HG03469 (cell line): ENCODE data around the gene INSRR.

Experiments
- ATAC-seq: cut with Tn5 transposase; IDR thresholded peaks from one replicate; pipeline ENCODE4 v1.9.1; 2021; ENCODE audit warnings: mild to moderate bottlenecking, moderate library complexity, moderate number of reproducible peaks; ENCODE audit not compliant: unreplicated experiment

Gene INSRR

DNA sequence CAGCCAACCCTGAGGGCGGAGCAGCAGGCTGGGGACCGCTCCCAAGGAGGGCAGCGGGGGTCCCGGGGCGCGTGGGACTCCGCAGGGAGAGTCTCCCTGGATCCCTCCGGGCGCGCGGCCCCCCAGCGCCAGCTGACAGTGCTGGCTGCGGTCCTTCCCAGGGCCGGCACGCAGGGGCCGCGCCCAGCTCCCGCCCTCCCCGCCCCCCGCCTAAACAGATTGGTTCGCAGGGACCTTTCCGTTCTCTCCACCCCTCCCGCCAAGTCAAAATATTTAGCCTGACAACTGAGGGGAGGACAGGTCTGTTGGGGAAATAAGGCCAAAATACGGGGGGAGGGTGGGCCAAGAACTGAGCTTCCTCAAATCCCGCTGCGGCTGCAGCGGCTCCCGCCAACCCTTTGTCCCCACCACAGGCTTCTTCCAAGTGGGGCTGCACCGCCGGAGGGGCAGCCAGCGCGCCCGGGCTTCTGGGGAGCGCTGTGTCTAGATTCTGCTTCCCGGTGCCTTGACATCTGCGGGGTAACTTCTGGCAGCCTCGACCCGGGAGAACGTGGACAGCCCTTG, at the start of gene INSRR:
Gene INSRR, minus strand, starts transcription at position 159 of the 564 bp plus-strand sequence. CDS start 496 bp downstream, outside the sequence.
- ATAC-seq = no peak

DNA sequence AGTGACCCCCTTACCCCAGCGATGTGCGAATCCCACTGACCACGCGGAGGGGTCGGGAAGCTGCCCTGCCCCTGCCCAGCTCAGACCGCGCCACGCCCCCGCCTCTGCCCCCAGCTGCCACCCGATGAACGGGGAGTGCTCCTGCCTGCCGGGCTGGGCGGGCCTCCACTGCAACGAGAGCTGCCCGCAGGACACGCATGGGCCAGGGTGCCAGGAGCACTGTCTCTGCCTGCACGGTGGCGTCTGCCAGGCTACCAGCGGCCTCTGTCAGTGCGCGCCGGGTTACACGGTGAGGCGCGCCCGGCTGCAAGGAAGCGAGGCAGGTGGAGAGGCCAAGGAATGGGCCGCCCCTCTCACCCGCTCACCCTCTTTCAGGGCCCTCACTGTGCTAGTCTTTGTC, 49.6 kb upstream of the INSRR start:
- no peak for ATAC-seq

DNA sequence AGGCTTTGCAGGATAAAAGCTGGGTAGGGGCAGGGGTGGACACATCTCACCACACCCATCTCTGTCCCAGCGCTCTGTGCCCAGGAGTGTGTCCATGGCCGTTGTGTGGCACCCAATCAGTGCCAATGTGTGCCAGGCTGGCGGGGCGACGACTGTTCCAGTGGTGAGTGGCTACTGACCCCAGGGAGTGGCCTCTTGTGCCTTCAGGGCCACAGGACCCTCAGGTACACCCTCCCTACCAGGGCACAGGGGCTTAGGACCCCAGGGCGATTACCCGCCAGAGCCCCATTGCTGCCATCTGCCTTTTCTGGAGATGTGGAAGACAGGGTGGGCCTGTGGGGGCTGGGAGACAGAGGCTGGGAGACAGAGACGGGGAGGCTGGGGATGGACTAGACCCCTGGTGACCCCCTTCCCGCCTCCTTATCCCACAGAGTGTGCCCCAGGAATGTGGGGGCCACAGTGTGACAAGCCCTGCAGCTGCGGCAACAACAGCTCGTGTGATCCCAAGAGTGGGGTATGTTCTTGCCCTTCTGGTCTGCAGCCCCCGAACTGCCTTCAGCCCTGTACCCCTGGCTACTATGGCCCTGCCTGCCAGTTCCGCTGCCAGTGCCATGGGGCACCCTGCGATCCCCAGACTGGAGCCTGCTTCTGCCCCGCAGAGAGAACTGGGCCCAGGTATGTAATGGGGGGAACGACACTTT, 47.4 kb upstream of the INSRR start:
- ATAC-seq = no peak

DNA sequence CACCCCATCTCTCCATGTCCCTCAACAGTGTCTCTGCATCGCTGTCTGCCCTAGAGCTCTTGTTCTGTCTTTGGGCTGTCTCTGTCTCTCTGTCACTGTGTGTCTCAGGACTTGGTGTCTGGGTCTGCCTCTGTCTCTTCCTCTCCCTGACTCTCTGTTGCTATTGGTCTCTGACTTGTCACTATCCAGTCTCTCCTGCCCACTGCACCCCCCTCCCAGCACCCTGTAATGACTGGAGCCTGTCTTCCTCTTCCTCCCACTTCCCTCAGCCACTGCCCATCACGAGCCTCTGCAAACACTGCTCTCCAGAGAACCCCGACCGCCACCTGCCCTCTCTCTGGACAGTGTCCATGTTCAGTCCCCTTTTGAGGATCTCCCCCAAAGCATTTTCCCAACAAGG, 46.7 kb upstream of the INSRR start:
- ATAC-seq = no peak

DNA sequence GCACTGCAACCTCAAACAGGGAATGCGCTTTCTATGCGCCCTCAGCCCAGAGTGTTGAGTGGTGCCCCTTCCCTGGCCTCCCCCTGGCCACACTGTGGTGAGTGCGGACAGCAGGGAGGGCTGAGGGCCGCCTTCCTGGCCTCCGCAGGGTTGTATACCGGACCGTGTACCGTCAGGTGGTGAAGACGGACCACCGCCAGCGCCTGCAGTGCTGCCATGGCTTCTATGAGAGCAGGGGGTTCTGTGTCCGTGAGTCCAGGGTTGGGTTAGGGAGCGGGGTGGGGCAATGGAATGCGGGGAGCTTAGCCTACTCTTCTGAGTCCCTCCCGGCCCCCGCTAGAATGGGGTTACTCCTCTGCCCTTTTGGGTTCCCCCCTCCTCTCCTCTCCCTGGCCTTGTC, 46.3 kb upstream of the INSRR start:
- ATAC-seq = no peak

DNA sequence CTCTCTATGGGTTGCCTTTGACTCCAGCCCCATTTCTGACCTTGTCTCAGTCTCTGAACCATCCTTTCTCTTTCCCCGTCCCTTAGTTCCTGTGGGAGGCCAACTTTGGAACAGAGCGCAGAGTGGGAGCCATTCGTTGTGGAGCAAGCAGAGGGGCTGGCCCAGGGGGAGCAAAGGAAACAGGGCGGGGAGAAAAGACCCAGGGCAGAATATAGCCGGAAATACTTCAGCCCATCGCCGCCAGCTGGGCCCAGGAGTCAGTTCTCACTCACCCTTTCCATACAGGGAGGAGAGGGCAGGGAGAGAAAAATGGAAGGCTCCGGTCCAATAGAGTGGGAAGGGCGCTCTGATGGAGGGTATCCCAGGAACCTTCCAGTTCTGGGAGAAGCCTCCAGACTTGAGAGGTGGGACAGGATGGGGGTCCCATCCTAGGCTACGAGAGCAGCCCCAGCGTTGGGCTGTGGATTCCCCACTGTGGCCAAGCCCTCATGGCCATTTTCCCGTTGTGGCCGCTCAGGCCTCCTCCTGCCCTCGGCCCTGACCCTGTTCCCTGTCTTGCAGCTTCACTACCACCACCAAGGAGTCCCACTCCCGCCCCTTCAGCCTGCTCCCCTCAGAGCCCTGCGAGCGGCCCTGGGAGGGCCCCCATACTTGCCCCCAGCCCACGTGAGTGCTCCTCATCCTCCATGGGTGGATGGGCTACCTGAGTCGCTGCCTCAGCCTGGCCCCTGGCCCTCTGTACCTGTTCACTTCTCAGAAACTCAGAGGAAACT, 45.5 kb upstream of the INSRR start:
- no peak for ATAC-seq

DNA sequence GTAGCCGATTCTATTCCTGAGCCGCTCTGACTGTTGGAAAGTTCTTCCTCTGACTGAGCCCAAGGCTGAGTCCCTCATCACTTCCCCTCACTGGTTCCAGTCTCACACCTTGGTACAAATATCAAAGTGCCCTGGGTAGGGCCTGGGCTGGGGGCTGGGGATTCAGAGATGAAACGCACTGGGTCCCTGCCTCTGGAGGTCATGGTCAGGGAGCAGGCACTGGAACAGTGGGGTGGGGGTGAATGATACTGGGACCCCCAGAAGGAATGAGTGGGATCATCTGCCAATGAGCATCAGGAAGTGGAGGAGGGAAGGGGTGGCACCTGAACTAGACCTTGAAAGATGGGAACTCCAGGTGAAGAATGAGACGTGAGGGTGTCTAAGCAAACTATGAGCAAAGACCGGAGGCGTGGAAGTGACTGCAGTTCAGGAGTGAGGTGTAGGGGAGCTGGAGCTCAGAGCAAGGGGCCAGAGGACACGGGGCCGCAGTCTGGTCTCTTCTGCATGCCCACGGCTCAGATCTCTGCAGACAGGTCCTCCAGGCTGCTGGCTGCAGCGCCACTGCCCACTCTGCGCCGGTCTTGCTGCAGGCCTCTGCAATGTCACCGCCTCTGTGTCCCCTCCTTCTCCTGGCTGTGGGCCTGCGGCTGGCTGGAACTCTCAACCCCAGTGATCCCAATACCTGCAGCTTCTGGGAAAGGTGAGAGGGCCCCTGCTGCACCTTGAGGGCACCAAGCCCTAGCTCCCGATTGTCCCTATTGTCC, 44.6 kb upstream of the INSRR start:
- ATAC-seq = no peak

DNA sequence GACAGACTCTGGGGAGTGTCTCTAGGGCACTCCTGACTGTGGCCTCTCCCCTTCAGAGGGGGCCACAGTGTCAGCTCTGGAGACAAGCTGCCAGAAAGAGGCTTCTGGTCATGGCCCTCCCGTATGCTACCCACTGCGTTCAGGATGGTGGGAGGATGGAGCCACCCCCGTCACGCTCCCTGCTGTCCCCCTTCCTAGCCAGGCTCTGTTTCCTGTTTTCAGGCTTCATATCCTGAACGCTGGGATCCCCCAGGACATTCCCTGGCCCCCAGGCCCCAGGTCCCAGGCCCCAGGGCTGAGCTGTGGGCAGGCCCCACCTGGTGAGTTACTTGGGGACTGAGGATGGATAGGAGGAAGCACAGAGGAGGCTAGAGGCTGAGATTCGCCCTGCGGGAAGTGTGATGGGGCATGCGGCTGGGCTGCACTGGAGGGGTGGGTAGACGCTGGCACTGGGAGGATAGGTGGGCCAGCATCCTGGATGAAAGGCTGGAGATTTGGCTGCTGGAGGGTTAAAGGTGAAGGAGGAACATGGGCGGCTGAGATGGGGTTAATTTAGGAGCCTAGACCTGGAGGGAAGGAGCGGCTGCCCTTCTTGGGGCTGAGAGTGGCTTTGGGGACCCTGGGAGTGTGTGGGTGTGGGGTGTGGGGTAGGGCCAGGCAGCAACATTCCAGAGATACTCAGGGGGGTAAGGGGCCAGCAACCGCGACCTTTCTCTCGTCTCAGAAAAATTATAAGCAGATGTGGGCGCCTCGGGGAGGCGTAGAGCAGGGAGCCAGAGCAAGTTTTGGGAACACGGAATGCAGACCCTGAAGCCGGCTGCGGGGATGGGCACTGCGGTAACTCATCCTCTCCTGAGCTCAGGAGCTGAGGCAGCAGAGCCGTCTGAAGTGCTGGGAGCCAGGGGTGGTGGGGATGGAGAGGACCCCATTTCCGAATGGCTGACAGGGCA, 43.3 kb upstream of the INSRR start:
- ATAC-seq = no peak

DNA sequence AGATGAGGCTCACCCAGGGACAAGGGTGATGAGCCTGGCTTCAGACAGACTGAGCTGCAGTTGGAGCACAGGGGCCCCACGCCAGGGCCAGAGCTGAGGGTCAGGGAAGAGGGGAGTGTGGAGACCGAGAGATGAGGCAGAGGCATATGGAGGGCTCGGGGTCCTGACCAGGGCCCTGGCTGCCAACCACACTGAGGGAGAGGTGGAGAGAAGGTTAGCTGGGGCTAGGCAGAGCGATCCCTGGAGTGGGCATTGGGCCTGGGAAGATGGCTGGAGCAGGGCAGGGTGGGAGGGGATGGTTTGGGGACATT, 42.6 kb upstream of the INSRR start:
- no peak for ATAC-seq

DNA sequence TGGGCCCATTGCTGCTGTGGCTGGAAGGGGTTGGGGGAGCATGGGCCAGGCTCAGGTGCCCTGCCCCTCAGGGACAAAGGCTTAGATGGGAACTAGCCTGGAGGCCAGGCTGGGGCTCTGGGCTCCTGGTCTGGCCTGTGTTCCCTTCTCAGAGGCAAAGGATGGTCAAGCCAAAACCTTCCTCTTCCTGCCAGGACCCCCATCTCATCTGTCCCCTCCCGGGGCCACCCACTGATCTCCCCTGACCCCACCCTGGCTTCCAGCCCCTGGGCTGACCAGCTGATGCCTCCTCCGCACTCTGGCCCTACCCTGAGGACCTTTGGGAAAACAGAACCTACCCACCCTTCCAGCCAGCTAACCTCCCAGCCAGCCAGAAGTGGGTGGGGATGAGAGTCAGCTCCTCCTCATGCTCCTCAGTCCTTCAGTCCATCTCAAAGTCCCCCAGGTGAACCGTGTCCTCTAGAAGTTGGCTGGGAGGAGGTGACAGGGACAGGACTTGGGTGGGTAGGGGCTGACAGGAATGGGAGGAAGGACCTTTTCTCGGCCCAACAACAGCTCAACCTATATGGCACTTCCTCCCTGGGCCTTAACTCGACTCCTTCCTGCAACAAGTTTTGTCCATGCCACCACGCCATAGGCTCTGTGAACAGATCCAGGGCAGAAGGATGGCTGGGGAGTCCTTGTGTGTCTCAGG, 42.1 kb upstream of the INSRR start:
- no peak for ATAC-seq

DNA sequence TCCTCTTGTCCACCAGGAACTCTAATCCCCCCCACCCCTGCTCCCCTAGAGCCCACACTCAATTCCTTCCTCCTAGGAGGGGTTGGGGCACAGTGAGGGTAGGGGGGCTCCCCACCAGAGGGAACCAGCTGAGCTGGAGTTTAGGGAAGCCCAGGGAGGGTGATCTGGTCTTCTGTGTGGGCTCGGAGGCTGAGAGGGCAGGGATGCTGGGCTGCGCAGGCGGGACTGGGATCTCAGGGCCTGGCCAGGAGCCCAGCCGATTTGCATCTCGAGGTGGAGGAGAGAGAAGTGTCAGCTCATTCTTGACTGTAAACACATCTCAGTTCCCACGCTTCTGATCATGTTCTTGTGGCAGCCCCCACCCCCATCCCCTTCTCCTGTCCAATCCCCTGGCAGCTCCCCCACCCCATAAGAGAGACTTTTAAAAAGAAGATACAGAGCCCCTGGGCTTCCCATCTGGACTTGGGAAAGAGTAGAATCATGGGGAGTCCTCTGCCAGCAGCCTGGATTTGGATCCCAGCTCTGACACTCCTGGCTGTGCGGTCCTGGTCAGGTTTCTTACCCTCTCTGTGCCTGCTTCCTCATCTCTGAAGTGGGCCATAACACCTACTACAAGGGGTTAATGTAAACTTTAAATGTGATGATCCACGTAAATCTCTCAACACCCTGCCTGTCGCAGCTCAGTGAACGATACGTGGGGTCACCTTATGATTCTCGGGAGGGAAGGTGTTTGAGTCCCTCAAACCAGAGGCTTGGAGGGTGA, 41.2 kb upstream of the INSRR start:
- no peak for ATAC-seq

DNA sequence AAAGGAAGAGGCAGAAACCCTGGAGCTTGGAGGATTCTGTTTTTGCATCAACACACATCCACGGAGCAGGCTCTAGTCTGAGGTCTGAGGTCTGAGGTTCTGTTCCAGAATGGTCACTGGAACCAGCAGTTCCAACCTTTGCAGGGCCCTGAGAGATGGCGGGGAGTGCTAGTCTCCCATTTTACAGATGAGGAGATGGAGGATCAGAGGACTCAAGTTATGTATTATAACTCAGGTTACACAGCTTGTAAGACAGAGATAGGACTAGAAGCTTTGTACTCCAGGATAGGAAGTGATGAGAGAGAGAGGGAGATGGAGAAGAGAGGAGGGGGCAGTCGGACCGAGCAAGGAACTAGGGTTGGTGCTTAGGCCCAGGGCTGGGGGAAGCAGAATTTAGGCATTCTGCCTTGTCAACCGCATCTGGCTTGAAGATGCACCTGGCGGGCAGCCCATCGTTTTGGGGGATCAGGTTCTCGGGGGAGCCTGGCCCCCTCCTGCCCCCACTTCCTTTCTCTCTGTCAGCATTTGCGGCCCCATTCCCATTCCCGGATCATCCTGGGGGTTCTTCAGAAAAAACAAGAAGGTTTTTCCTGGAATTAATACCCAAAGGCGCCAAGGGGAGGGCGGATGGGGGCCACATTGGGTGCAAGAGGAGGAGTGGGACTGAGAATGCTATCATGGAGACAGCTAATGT, 40.2 kb upstream of the INSRR start:
- ATAC-seq = no peak

DNA sequence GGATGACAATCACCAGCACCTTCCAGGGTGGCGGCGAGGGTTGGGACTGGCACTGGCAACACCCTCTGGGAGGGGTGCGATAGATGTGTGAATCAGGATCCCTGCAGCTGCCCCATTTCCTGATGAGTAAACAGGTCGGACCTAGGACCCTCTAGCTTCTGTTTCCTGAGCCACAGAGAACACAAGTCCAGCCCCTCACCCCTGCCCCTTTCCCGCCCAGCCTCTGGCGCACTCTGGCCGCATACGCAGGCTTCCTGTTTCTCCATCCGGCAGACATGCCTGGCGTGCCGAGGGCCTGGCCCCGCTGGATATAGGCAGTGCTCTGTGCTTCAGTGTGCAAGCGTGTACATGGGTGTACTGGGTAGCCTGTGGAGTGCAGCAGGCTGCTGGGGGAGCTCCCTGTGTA, 39.2 kb upstream of the INSRR start:
- no peak for ATAC-seq

DNA sequence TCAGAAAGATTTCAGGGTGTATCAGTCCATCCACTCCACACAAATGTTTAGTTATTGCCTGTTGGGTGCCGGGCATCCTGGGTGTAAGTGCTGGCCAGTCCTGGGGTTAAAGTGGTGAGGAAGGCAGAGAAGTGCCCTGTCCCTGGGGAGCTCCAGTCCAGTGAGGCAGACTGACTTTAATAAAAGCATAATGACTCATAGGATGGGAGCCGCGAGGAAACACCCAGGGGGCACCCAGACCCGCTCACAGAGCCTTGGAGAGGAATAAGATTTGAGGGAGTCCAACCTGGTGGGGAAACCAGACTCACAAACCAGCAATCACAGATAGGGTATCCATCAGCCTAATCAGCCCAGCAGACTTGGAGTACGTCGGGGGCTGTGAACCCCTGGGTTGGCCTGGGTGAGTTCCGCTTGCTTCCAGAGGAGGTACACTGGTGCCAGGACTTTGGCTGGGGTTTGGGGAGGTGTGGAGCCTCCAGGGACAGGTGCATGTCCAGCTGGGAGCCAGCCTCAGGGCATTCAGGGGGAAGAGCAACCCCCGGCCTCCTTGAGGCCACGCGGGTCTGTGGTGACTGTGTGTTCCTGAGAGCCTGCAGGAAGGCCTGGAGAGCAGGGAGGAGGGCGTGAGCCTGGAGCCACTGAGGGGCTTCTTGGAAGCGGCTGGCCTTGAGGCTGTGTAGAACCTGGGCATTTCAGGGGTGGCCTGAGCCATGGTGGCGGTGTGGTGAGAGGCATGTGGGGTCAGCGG, 38.3 kb upstream of the INSRR start:
- no peak for ATAC-seq

DNA sequence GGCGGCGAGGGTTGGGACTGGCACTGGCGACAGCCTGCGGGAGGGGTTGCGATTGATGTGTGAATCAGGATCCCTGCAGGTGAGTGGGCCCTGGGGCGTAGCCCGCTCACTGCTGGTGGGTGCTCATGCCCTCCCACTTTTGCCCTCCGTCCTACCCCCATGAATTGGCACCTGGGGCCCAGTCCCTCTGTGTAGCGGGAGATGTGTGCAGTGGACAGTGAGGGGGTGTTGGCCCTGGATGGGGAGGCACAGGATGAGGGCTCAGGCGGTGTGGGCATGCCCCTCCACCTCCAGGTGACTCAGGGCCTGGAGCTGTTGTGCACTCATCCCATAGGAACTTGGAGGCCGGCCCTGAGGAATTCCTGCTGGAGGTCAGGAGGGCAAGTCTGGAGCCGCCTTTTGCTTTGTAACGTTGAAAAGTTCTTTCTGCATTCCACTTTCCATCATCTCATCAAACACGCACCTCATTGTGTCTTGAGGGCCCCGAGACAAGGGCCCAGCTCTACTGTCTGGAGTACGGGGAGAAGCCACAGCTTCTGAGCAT, 37.6 kb upstream of the INSRR start:
- ATAC-seq = no peak

DNA sequence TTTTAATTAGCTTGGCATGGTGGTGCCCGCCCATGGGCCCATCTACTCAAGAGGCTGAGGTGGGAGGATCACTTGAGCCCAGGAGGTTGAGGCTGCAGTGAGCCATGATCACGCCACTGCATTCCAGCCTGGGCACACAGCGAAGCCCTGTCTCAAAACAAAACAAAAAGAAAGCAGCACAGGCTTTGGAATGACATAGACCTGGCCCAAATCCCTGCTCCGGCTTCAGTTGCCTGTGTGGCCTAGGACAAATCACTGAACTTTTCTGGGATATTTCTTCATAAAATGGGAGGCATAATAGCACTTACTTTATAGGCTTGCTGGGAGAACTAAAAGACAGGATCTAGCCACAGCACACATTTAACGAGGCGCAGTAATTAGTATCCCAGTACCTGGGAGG, 37.0 kb upstream of the INSRR start:
- no peak for ATAC-seq

DNA sequence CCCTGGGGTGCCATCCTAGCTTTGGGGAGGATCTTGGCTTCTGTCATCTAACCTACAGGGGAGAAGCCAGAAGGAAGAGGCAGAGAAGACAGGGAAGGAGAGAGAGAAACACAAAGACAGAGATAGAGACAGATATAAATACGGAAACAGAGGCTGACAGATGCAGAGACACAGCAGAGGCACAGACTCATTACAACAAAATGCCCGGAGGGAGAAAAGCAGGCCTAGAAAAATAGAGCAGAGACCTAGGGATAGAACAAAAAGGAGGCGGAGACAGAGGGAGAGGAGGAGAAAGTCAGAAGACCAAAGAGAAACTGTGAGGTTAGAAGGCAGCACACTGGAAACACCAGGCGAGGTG, 36.5 kb upstream of the INSRR start:
- ATAC-seq = no peak
